H1 (cell line): ENCODE measurements around the gene ZCRB1.

Experiments used
- BACH1 ChIP-seq: IDR thresholded peaks from 2 replicates; pipeline ENCODE4 v1.6.1; 2012; ENCODE audit warnings: low read length, improper control_type of control experiment
- EP300 ChIP-seq, 2 experiments: IDR thresholded peaks; 1 replicate in 1 of 2; 2 replicates in 1 of 2; pipeline ENCODE4 v1.6.1; 2011 to 2012; ENCODE audit warnings: low read depth in 2 of 2, low read length in 2 of 2, mild to moderate bottlenecking in 2 of 2, borderline replicate concordance in 1 of 2, inconsistent platforms in 1 of 2, moderate library complexity in 1 of 2
- RAD21 ChIP-seq, 2 experiments: IDR thresholded peaks in 1 of 2; conservative IDR thresholded peaks in 1 of 2; 2 replicates each; pipeline ENCODE4 v1.6.1; 2011; ENCODE audit warnings: low read depth in 2 of 2, low read length in 2 of 2, improper control_type of control experiment in 1 of 2, inconsistent platforms in 1 of 2, mild to moderate bottlenecking in 1 of 2, moderate library complexity in 1 of 2
- TF ChIP-seq, protein P1 (sequence below), 3 experiments: IDR thresholded peaks; 1 replicate in 2 of 3; 2 replicates in 1 of 3; pipeline versions ENCODE4 v1.5.1 to v1.6.1; 2011; ENCODE audit warnings: low read length in 3 of 3, mild to moderate bottlenecking in 3 of 3, inconsistent platforms in 2 of 3, low read depth in 1 of 3, moderate library complexity in 1 of 3; ENCODE audit not compliant: insufficient read depth in 1 of 3; ENCODE audit errors: control extremely low read depth in 1 of 3

DNA sequence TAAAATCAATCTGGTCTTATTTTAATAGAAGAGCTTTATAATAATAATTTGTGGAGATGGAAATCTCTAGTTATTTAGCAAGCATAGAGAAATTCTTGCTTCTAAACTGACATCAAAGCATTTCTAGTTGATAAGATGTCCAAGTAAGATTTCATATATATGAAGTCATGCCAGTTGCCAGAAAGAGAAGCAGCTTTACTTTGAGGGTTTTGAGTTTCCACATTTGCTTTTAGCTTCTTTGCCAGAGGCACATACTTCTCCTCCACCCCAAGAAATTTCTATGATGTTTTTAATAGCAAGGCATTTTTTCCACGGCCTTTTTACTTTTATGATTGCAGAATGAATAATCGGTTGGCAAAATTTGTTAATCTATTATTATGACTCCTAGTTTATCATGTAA, 63.6 kb downstream of the ZCRB1 start:
- TF ChIP-seq, protein P1, sequence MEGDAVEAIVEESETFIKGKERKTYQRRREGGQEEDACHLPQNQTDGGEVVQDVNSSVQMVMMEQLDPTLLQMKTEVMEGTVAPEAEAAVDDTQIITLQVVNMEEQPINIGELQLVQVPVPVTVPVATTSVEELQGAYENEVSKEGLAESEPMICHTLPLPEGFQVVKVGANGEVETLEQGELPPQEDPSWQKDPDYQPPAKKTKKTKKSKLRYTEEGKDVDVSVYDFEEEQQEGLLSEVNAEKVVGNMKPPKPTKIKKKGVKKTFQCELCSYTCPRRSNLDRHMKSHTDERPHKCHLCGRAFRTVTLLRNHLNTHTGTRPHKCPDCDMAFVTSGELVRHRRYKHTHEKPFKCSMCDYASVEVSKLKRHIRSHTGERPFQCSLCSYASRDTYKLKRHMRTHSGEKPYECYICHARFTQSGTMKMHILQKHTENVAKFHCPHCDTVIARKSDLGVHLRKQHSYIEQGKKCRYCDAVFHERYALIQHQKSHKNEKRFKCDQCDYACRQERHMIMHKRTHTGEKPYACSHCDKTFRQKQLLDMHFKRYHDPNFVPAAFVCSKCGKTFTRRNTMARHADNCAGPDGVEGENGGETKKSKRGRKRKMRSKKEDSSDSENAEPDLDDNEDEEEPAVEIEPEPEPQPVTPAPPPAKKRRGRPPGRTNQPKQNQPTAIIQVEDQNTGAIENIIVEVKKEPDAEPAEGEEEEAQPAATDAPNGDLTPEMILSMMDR (IDR thresholded peaks at IDR 0.05; ENCODE audit: control extremely low read depth in 1 of 3, insufficient read depth in 1 of 3, low read depth in 1 of 3, low read length in 3 of 3) = no peak
- TF ChIP-seq EP300 (IDR thresholded peaks at IDR 0.05; ENCODE audit: borderline replicate concordance in 1 of 2, low read depth in 2 of 2, low read length in 2 of 2) (no peak), RAD21 (IDR thresholded peaks at IDR 0.05 in 1 of 2, conservative IDR thresholded peaks at IDR 0.05 in 1 of 2; ENCODE audit: low read depth in 2 of 2, low read length in 2 of 2) (no peak), BACH1 (no peak)
